HG03575 (cell line): Measurements from ENCODE around the gene CCL3.
"Not testable (repeated sequence)": the region's sequence is repeated elsewhere in the genome, so short reads cannot be mapped to it uniquely, and the experiment has no call there.

Experiments
- ATAC-seq: cut with Tn5 transposase; IDR thresholded peaks from one replicate; pipeline ENCODE4 v1.9.1; 2021; ENCODE audit not compliant: unreplicated experiment, insufficient number of reproducible peaks, low FRiP score; ENCODE audit errors: extremely low read depth

The CCL3 gene

DNA sequence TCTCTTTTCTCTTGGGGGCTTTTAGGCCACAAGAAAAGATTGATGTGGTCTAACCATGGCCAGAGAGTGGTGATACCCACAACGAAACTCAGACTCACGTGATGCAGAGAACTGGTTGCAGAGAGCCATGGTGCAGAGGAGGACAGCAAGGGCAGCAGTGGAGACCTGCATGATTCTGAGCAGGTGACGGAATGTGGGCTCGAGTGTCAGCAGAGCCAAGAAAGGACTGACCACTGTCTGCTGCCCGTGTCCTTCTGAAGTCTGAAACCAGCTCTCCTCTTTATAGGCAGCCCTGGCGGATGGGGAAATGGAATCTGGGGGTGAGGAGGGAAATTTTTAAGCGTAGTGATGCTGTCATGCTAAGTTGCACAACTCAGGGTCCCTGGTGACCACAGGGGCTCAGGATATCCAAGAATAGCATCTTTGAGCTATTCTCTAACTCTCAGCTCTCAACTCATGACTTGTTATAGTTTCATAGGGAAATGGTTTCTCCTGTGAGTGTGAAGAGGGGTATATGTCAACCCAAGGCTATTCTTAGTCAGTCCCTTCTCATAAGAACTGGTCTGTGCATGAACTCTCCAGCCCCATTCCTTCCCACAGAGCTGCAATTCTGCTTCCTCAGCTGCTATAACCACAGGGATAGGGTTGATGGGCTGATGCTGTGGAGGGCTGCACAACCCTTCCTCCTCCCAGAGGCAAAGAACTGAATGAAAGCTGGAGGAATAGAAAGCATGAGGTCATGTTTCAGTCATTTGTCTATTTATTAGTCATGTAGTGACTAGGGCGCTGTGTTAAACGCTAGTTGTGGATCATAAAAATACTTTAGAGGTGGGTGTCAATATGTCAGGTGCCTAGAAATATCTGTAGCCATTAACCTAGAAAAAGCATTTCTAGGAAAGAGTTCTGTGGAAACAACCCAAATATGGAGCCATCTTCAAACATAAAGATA, at the start of gene CCL3:
CCL3 (minus strand) TSS at position 256 of the 949 bp plus-strand sequence; CDS start at position 171, 85 bp downstream.
- ATAC-seq: peak; percentile 35

GRCh38 chr17:36136439-36136838, 46.5 kb upstream of the CCL3 start:
- ATAC-seq: no peak

- ATAC-seq: no peak
Measured at GRCh38 chr17:36136036-36136435, 46.1 kb upstream of the CCL3 start.

GRCh38 chr17:36135465-36135864, 45.5 kb upstream of the CCL3 start:
- no peak for ATAC-seq

DNA sequence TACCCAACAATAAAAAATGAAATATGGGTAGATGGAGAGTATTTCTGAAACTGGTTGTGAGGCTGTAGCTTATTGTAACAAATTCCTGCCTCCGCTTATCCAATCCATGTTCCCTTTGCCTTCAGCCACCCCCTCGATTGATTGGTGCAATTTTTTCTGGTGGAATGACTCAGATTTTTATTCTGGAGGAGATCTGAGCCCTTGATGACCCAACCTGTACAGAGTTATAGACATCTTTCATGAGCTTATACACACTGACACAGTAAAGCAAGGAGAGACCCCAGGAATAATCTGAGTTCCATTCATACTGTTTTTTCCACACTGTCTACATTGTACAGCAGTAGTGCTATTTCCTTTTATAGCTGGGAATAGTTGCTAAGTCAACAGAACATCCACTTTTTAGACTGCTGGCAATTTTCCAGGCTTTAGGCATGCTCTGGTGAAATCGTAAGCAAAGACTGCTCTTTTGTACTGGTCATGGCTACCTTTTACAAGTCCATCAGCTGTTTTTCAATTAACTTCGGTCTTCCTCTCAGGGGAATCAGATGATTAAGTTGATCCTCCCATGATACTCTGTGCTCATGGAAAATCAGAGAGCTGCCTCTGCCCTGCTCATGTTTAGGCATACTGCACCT, 43.8 kb upstream of the CCL3 start:
- ATAC-seq: no peak

- no peak for ATAC-seq
Measured at GRCh38 chr17:36132421-36132831, 42.5 kb upstream of the CCL3 start.

GRCh38 chr17:36131931-36132330, 42.0 kb upstream of the CCL3 start:
- ATAC-seq: no peak

- ATAC-seq: no peak
Measured at GRCh38 chr17:36131421-36131820, 41.5 kb upstream of the CCL3 start.

DNA sequence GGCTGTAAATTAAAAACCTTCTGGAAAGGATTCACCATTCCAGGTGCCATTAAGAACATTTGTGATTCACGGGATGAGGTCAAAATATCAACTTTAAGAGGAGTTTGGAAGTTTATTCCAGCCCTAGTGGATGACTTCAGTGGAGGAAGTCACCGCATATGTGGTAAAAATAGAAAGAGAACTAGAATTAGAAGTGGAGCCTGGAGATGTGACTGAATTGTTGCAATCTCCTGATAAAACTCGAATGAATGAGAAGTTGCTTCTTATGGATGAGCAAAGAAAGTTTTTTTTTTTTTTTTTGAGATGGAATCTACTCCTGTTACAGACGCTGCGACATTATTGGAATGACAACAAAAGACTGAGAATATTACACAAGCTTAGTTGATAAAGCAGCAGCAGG, 40.4 kb upstream of the CCL3 start:
- no peak for ATAC-seq

GRCh38 chr17:36129616-36130015, 39.7 kb upstream of the CCL3 start:
- no peak for ATAC-seq

DNA sequence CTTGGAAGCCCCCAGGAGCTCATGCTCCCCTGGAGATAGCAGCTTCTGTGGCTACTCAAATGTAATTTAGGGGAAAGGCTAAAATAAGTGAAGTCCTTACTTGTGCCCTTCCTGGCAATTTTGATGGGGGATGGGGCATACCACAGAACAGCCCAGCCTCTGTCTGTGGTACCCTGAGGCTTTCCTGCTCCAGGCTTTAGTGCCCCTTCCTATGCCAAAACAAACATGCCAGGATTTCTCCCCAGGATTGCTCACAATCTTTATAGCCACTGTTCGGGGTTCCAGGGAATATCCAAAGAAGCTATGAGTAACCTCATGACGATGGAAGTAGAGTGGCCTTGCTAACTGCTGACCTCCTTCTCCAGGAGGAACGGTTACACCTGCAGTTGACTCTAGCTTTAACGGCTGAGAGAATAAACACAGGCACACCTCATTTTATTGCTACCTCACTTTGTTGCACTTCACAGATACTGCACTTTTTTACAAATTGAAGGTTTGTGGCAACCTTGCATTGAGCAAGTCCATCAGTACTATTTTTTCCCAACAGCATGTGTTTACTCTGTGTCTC, 38.6 kb upstream of the CCL3 start:
- no peak for ATAC-seq

DNA sequence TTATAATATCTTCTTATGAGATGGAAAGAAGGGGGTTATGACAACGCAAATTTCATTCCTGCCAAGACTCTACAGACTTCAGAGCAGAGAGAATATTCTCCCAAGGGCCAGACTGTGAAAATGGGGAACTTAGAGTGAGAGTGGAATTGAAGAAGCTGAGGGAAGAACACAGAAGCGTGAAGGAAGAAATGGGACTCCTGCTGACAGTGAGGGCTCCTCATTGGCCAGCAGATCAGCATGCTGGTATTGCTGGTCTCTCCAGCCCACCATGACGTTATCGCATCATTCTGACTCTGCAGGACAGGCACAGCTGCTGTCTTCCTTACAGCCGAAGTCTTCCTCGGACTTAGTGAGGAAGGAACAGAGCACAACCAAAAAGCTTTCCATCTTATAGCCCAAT, 38.0 kb upstream of the CCL3 start:
- no peak for ATAC-seq

DNA sequence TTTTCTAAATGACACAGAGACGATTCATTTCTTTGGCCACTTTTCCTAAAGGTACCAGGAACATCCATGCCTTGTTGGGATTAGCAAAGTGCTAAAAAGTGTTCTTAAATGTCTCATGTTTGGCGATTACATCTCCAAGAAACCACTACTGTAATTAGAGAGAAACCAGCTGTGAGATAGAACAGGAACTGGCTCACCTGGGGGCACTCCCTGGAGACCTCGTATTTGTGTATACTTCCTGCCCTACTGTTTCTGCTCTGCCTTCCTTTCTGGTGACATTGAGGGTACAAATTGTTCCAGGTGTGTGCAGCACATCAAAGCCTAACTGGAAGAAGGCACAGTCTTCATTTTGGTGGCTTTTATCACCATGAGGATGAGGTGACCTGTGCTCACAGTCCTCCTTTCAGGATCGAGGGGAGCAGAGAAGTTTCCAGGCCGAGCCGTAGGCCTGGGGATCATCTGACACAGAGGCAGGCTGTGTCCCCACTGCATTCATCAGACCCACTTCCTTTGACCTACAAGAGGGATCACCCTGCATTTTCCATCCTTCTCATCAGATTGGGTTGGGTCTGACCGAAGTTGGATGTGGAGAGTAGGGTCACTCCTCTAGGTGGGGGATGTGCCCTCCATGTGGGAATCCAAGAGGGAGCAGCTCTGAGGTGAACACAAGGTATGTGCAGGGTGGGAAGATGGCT, 37.4 kb upstream of the CCL3 start:
- ATAC-seq: no peak

DNA sequence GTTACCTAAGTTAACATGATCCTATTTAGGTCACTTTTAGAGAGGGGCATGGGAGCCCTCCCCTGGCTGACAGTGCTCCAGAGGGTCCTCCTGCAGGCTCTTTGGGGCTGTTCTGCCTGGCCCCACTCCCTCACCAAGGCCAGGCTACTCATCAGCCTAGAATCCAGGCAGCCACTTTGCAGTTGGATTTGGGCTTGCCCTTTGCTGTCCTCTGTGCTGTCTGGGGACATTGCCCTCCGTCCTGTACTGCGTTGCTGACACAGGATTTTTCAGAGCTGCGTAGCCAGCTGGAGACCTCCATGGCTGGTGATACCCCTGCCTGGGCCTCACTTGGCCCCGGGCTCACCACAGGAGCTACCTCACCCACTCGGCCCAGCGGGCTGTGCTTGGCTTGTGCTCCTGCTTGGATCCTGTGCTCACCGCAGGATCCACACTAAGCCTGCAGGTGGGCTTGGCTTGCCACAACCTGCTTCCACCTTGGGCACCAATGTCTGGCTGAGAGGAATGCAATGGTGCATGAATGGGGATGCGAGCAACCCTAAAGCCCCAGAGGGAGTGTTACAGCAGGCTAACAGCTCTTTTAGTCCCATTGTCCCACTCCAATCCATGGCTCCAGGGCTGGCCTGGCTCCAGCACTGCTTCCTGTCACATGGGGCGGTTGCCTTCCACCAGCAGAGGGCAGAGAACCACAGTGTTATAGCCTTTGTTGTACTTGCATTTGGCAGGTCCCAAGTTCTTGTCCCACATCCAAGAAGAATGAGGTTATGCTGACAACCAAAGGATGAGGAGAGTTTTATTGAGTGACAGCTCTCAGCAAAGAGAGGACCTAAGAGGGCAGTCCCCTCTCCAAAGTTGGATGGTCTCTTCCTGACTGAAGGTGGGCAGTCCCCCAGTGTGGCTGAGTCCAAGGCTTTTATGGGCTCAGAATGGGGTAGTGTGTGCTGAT, 35.2 kb upstream of the CCL3 start:
- ATAC-seq: no peak

DNA sequence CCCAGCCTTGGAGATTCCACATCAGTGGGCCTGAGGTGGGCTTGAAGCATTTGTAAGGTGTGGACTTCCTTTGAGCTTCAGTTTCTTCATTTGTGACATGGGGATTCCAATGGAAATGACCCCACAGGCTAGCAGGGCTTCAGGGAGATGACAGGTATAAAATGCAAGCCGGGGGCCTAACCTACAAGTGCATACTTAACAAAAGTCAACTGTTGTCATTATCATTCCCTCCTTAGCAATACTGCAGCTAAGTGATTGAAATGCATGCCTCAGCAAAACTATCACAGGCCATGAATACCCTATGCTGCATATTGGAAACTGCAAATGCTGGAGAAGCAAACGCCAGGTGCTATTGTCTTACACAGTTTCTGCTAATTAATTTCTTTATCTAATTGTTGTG, 33.5 kb upstream of the CCL3 start:
- ATAC-seq: no peak

DNA sequence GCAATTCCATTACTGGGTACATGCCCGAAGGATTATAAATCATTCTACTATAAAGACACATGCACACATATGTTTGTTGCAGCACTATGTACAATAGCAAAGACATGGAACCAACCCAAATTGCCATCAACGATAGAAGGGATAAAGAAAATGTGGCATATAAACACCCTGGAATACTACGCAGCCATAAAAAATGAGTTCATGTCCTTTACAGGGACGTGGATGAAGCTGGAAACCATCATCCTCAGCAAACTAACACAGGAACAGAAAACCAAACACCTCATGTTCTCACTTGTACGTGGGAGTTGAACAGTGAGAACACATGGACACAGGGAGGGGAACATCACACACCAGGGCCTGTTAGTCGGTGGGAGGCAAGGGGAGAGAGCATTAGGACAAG, 31.2 kb upstream of the CCL3 start:
- ATAC-seq: not testable (repeated sequence)

DNA sequence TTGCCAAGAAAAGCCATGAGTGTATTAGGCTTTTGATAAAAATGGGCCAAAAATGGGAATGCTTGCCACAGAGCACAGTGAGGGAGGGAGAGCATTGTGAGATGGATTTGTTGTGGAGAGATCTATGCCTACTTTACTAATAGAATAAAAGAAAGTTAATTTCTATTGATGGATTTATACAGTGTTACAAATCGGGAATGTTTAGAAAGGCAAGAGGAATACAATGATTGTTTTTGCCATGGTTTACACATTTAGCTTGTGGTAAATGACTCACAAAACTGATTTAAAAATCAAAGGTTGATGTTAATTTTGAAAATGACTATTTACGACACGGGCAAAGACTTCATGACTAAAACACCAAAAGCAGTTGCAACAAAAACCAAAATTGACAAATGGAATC, 30.3 kb upstream of the CCL3 start:
- ATAC-seq: no peak
